Loucy (cell line): ENCODE data around the gene TCN1.
"Not testable (repeated sequence)": the region's sequence is repeated elsewhere in the genome, so short reads cannot be mapped to it uniquely, and the experiment has no call there.

Source experiments
- H2AFZ ChIP-seq: fragments of 200-600 bp; sonication (generic); 2 replicates; pipeline ENCODE4 v1.6.0; 2016; ENCODE audit warnings: antibody characterized with exemption, mild to moderate bottlenecking, low read length, moderate library complexity
- H3F3A ChIP-seq: fragments of 200-600 bp; 2 replicates; pipeline ENCODE4 v1.6.0; 2016; ENCODE audit warnings: antibody characterized with exemption, low read depth, mild to moderate bottlenecking
- H3K27me3 ChIP-seq: fragments of 200-600 bp; sonication (generic); 2 replicates; pipeline ENCODE4 v1.6.1; 2014; ENCODE audit warnings: low read length, mild to moderate bottlenecking; ENCODE audit not compliant: insufficient read depth, poor library complexity, severe bottlenecking
- H3K36me3 ChIP-seq: fragments of 200-600 bp; sonication (generic); 2 replicates; pipeline ENCODE4 v1.6.1; 2016; ENCODE audit warnings: low read length; ENCODE audit not compliant: insufficient read depth
- H3K4me1 ChIP-seq: fragments of 200-600 bp; sonication (generic); 2 replicates; pipeline ENCODE4 v1.5.1; 2014; ENCODE audit warnings: low read length, mild to moderate bottlenecking; ENCODE audit not compliant: insufficient read depth, poor library complexity, severe bottlenecking
- H3K4me2 ChIP-seq: fragments of 200-600 bp; sonication (generic); 2 replicates; pipeline ENCODE4 v1.6.0; 2014; ENCODE audit warnings: antibody characterized with exemption, low read length, low read depth, mild to moderate bottlenecking; ENCODE audit not compliant: poor library complexity, severe bottlenecking
- H3K4me3 ChIP-seq: fragments of 200-600 bp; sonication (generic); 2 replicates; pipeline ENCODE4 v1.5.1; 2014; ENCODE audit warnings: low read length, mild to moderate bottlenecking, mixed read lengths; ENCODE audit not compliant: poor library complexity, severe bottlenecking
- H3K79me2 ChIP-seq: fragments of 200-600 bp; sonication (generic); 2 replicates; pipeline ENCODE4 v1.6.1; 2014; ENCODE audit warnings: low read length; ENCODE audit not compliant: insufficient read depth
- H3K9ac ChIP-seq: fragments of 200-600 bp; sonication (generic); 2 replicates; pipeline ENCODE4 v1.6.0; 2014; ENCODE audit warnings: mild to moderate bottlenecking, low read depth, low read length, moderate library complexity; ENCODE audit not compliant: poor library complexity, severe bottlenecking
- H3K9me2 ChIP-seq: fragments of 200-600 bp; sonication (generic); replicated peaks from 2 replicates; pipeline ENCODE4 v1.6.1; 2016; ENCODE audit warnings: low read depth, low read length, mixed read lengths
- H3K9me3 ChIP-seq: fragments of 200-600 bp; sonication (generic); 2 replicates; pipeline ENCODE4 v1.6.1; 2014; ENCODE audit warnings: mild to moderate bottlenecking, antibody characterized with exemption, low read length, low read depth; ENCODE audit not compliant: insufficient read depth
- H4K20me1 ChIP-seq: fragments of 200-600 bp; sonication (generic); 2 replicates; pipeline ENCODE4 v1.6.0; 2014; ENCODE audit warnings: antibody characterized with exemption, low read length, mild to moderate bottlenecking; ENCODE audit not compliant: insufficient read depth, poor library complexity, severe bottlenecking
- CTCF ChIP-seq: fragments of 200-600 bp; sonication (generic); conservative IDR thresholded peaks from 2 replicates; pipeline ENCODE4 v1.5.1; 2014; ENCODE audit warnings: mild to moderate bottlenecking, antibody characterized with exemption, low read length
- EZH2phosphoT487 ChIP-seq: fragments of 200-600 bp; IDR thresholded peaks from 2 replicates; pipeline ENCODE4 v1.6.1; 2018; ENCODE audit warnings: antibody characterized with exemption, mild to moderate bottlenecking, moderate library complexity, borderline replicate concordance

TCN1 gene

GRCh38 chr11:59866397-59866796, at the start of gene TCN1:
Gene TCN1 (minus strand): TSS chr11:59866487. CDS start chr11:59866470, 17 bp downstream.
- H3K9me2 ChIP-seq, result no peaks in the 10 kb centered on the region
- no peak within 1 kb of the TSS for H3K4me2 ChIP-seq
- no peaks in the 10 kb centered on the region for H3F3A ChIP-seq
- no peak within 1 kb of the TSS for H2AFZ ChIP-seq
- no peak within 1 kb of the TSS for H3K4me3 ChIP-seq
- TF ChIP-seq CTCF, result no peak
- TF ChIP-seq EZH2phosphoT487, result no peak
- H3K79me2 ChIP-seq, result no peaks in the 10 kb centered on the region
- no peak within 1 kb of the TSS for H3K9ac ChIP-seq
- no peaks in the 10 kb centered on the region for H4K20me1 ChIP-seq
- H3K27me3 ChIP-seq, result no peaks in the 10 kb centered on the region
- H3K9me3 ChIP-seq, result no peaks in the 10 kb centered on the region
- H3K4me1 ChIP-seq, result no peaks in the 10 kb centered on the region
- H3K36me3 ChIP-seq, result no peaks in the 10 kb centered on the region

- H4K20me1 ChIP-seq, H3K9ac ChIP-seq, H3K4me3 ChIP-seq, H3K79me2 ChIP-seq, H2AFZ ChIP-seq, H3K9me3 ChIP-seq, H3K9me2 ChIP-seq, H3F3A ChIP-seq, H3K4me2 ChIP-seq, H3K36me3 ChIP-seq, H3K27me3 ChIP-seq: not testable (repeated sequence)
- H3K4me1 ChIP-seq, result peaks cover 26% of the 10 kb centered on the region
Observed at GRCh38 chr11:59903569-59903968, 37.3 kb upstream of the TCN1 start.

GRCh38 chr11:59901306-59901705, 35.0 kb upstream of the TCN1 start:
- Histone ChIP-seq H3K4me1 (peaks cover 26% of the 10 kb centered on the region), H3F3A (peaks cover 5% of the 10 kb centered on the region; the same call in 1 of the 2 replicates), H4K20me1 (no peaks in the 10 kb centered on the region), H3K4me3 (no peak overlapping the region), H2AFZ (peak overlapping the region; percentile 71), H3K4me2 (peak overlapping the region; percentile 33), H3K9ac (peak overlapping the region; percentile 46), H3K27me3 (no peaks in the 10 kb centered on the region), H3K9me2 (no peaks in the 10 kb centered on the region), H3K9me3 (no peaks in the 10 kb centered on the region), H3K36me3 (no peaks in the 10 kb centered on the region), H3K79me2 (no peaks in the 10 kb centered on the region)
- no peak for TF ChIP-seq EZH2phosphoT487
- TF ChIP-seq CTCF, result no peak

- Histone ChIP-seq H3K9ac (no peak overlapping the region), H3K9me2 (no peaks in the 10 kb centered on the region), H2AFZ (peak overlapping the region; percentile 41; the same call in 1 of the 2 replicates), H3F3A (peaks cover 5% of the 10 kb centered on the region; the same call in 1 of the 2 replicates), H3K4me3 (no peak overlapping the region), H3K4me1 (peaks cover 26% of the 10 kb centered on the region), H3K9me3 (no peaks in the 10 kb centered on the region), H3K27me3 (no peaks in the 10 kb centered on the region), H3K36me3 (no peaks in the 10 kb centered on the region), H3K79me2 (no peaks in the 10 kb centered on the region), H4K20me1 (no peaks in the 10 kb centered on the region), H3K4me2 (peak overlapping the region; percentile 0)
- no peak for TF ChIP-seq EZH2phosphoT487
Observed at GRCh38 chr11:59900366-59901126, 34.3 kb upstream of the TCN1 start.
